Measurements from ENCODE around the gene FAM78A.

DNA sequence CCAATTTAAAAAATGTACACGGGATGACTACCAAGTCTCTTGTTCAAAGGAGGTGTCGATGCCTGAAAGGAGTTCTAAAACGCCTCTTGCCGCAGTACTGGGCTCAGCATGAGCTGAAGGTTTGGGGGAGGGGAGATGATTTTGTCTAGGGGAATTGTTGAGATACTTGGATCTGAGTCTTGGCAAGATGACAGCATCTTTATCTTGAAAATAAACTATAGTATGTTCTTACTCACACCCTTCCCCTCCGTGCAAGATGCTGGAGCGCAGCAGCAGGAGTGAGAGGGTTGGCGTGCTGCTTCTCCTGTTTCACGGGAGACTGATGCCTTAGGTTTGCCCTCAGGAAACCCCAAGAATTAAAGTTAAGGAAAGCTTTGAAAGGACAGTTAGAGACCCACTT, 47.3 kb downstream of the FAM78A start:
- TF ChIP-seq, protein P1, sequence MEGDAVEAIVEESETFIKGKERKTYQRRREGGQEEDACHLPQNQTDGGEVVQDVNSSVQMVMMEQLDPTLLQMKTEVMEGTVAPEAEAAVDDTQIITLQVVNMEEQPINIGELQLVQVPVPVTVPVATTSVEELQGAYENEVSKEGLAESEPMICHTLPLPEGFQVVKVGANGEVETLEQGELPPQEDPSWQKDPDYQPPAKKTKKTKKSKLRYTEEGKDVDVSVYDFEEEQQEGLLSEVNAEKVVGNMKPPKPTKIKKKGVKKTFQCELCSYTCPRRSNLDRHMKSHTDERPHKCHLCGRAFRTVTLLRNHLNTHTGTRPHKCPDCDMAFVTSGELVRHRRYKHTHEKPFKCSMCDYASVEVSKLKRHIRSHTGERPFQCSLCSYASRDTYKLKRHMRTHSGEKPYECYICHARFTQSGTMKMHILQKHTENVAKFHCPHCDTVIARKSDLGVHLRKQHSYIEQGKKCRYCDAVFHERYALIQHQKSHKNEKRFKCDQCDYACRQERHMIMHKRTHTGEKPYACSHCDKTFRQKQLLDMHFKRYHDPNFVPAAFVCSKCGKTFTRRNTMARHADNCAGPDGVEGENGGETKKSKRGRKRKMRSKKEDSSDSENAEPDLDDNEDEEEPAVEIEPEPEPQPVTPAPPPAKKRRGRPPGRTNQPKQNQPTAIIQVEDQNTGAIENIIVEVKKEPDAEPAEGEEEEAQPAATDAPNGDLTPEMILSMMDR (IDR thresholded peaks at IDR 0.05; ENCODE audit: insufficient read depth, low read length, poor library complexity, severe bottlenecking), result no peak
- no peak for TF ChIP-seq EZH2phosphoT487 (conservative IDR thresholded peaks at IDR 0.05; ENCODE audit: low read length)
